ENCODE measurements around the gene DPP6. TPM values are rescaled to one million over a fixed set of nuclear protein-coding genes. Genes with fewer than 3 reads are reported as not detected.

Gene DPP6
- total RNA-seq, 1 experiment from 2014 or later = not detected

DNA sequence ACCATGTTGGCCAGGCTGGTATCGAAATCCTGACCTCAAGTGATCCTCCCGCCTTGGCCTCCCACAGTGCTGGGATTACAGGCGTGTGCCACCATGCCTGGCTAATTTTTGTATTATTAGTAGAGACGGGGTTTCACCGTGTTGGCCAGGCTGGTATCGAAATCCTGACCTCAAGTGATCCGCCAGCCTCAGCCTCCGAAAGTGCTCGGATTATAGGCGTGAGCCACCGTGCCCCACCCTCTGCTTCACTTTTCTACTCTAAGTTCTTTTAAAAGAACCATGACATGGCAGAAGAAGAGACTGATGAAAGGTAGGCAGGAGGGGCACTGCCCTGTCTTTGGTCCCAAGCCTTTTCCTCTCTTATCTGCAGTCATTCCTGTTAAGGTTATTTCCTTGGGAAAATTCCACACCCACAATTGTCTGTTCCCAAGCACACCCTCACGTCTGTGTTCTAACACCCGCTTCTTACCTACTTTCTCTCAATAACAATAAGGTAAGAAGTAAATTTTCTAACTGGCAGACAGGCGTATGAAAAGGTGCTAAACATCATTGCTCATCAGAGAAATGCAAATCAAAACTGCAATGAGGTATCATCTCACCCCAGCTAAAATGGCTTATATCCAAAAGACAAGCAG lies 291.7 kb downstream of the DPP6 start:
- DNase-seq (ENCODE audit: low read depth, low spot score) = no peak
- BruUV-seq (replicated peaks) = no TSS peak
- no peak for ATAC-seq
- Histone ChIP-seq H3K4me1 (ENCODE audit: control insufficient read depth, insufficient read depth, low read length) (no peaks in the 10 kb centered on the region), H3K9me3 (ENCODE audit: control insufficient read depth, insufficient read depth, low read depth, low read length) (no peaks in the 10 kb centered on the region), H3K27me3 (ENCODE audit: control insufficient read depth, insufficient read depth, low read length) (no peaks in the 10 kb centered on the region), H3K4me3 (ENCODE audit: low read depth in 2 of 2, low read length in 2 of 2) (no peak overlapping the region), H3K36me3 (ENCODE audit: control insufficient read depth, insufficient read depth, low read length) (no peaks in the 10 kb centered on the region), H3K27ac (ENCODE audit: low read length) (no peak overlapping the region)
- TF ChIP-seq, protein P1, sequence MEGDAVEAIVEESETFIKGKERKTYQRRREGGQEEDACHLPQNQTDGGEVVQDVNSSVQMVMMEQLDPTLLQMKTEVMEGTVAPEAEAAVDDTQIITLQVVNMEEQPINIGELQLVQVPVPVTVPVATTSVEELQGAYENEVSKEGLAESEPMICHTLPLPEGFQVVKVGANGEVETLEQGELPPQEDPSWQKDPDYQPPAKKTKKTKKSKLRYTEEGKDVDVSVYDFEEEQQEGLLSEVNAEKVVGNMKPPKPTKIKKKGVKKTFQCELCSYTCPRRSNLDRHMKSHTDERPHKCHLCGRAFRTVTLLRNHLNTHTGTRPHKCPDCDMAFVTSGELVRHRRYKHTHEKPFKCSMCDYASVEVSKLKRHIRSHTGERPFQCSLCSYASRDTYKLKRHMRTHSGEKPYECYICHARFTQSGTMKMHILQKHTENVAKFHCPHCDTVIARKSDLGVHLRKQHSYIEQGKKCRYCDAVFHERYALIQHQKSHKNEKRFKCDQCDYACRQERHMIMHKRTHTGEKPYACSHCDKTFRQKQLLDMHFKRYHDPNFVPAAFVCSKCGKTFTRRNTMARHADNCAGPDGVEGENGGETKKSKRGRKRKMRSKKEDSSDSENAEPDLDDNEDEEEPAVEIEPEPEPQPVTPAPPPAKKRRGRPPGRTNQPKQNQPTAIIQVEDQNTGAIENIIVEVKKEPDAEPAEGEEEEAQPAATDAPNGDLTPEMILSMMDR (IDR thresholded peaks at IDR 0.05) = no peak
- TF ChIP-seq TCF7L2 (IDR thresholded peaks at IDR 0.05; ENCODE audit: low read depth, low read length) = no peak
- TF ChIP-seq SIN3A (IDR thresholded peaks at IDR 0.05; ENCODE audit: borderline replicate concordance, insufficient read depth, low read depth, low read length) = no peak
- TF ChIP-seq, protein P2, sequence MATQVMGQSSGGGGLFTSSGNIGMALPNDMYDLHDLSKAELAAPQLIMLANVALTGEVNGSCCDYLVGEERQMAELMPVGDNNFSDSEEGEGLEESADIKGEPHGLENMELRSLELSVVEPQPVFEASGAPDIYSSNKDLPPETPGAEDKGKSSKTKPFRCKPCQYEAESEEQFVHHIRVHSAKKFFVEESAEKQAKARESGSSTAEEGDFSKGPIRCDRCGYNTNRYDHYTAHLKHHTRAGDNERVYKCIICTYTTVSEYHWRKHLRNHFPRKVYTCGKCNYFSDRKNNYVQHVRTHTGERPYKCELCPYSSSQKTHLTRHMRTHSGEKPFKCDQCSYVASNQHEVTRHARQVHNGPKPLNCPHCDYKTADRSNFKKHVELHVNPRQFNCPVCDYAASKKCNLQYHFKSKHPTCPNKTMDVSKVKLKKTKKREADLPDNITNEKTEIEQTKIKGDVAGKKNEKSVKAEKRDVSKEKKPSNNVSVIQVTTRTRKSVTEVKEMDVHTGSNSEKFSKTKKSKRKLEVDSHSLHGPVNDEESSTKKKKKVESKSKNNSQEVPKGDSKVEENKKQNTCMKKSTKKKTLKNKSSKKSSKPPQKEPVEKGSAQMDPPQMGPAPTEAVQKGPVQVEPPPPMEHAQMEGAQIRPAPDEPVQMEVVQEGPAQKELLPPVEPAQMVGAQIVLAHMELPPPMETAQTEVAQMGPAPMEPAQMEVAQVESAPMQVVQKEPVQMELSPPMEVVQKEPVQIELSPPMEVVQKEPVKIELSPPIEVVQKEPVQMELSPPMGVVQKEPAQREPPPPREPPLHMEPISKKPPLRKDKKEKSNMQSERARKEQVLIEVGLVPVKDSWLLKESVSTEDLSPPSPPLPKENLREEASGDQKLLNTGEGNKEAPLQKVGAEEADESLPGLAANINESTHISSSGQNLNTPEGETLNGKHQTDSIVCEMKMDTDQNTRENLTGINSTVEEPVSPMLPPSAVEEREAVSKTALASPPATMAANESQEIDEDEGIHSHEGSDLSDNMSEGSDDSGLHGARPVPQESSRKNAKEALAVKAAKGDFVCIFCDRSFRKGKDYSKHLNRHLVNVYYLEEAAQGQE (IDR thresholded peaks at IDR 0.05; ENCODE audit: insufficient read depth in 1 of 2, low read depth in 2 of 2, low read length in 1 of 2) = no peak
- TF ChIP-seq POLR2AphosphoS5 (IDR thresholded peaks at IDR 0.05; ENCODE audit: low read depth, low read length) = no peak
- intact Hi-C loops (cut with micrococcal nuclease; ENCODE audit: unreplicated experiment) (no loop called here), in situ Hi-C loops (cut with HindIII; ENCODE audit: low pct_unique_long_range_greater_than_20kb, low sequenced_read_pairs) (no loop called here)
- ChIA-PET POLR2A (no interaction called here), CTCF (no interaction called here)

DNA sequence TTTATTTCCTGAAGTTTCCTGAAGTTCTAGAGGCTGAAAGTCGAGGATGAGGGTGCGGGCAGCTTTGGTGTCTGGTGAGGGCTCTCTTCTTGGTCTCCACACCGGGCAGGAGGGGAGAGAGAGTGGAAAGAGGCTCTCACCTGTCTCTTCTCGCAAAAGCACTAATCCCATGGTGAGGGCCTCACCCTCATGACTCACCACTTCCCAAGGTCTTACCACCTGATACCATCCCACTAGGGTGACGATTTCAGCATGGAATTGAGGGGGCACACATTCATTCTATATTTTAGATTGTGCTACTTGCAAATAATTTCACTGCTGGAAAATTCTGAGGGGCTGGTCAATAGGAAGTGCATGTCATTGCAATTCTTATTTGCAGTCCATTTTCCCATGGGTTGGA lies 292.9 kb downstream of the DPP6 start:
- ChIA-PET POLR2A (no interaction called here), CTCF (no interaction called here)
- BruUV-seq (replicated peaks) = no TSS peak
- Histone ChIP-seq H3K27ac (ENCODE audit: low read length) (no peak overlapping the region), H3K4me1 (ENCODE audit: control insufficient read depth, insufficient read depth, low read length) (no peaks in the 10 kb centered on the region), H3K27me3 (ENCODE audit: control insufficient read depth, insufficient read depth, low read length) (no peaks in the 10 kb centered on the region), H3K36me3 (ENCODE audit: control insufficient read depth, insufficient read depth, low read length) (no peaks in the 10 kb centered on the region), H3K4me3 (ENCODE audit: low read depth in 2 of 2, low read length in 2 of 2) (no peak overlapping the region), H3K9me3 (ENCODE audit: control insufficient read depth, insufficient read depth, low read depth, low read length) (no peaks in the 10 kb centered on the region)
- no peak for ATAC-seq
- in situ Hi-C loops (cut with HindIII; ENCODE audit: low pct_unique_long_range_greater_than_20kb, low sequenced_read_pairs) (no loop called here), intact Hi-C loops (cut with micrococcal nuclease; ENCODE audit: unreplicated experiment) (no loop called here)
- no peak for DNase-seq (ENCODE audit: low read depth, low spot score)
- TF ChIP-seq SIN3A (IDR thresholded peaks at IDR 0.05; ENCODE audit: borderline replicate concordance, insufficient read depth, low read depth, low read length) (no peak), TCF7L2 (IDR thresholded peaks at IDR 0.05; ENCODE audit: low read depth, low read length) (no peak), POLR2AphosphoS5 (IDR thresholded peaks at IDR 0.05; ENCODE audit: low read depth, low read length) (no peak)
- TF ChIP-seq, protein P1 (IDR thresholded peaks at IDR 0.05) = no peak
- TF ChIP-seq, protein P2 (IDR thresholded peaks at IDR 0.05; ENCODE audit: insufficient read depth in 1 of 2, low read depth in 2 of 2, low read length in 1 of 2) = no peak

Data from Panc1 (cell line).